Measurements from ENCODE around the gene SEC23IP. TPM values are rescaled to one million over a fixed set of nuclear protein-coding genes. Genes with fewer than 3 reads are reported as not detected.
"Not testable (repeated sequence)": the region's sequence is repeated elsewhere in the genome, so short reads cannot be mapped to it uniquely, and the experiment has no call there.

The SEC23IP gene
- total RNA-seq, 1 donor from 2014 or later: 86.2 TPM

DNA sequence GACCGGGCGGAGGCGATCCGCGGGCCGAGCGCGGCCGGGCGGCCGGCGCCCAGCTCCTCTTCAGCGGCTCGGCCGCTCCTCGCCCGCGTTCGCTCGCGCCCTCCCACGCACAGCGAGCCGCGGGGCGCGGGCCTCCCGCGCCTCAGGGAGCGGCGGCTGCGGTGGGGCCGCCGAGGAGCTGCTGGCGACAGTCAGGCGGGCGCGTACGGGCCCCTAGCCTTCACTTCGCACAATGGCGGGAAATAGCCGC is 20.0 kb upstream of the SEC23IP start, which contains the start of gene MCMBP:
Gene MCMBP, minus strand, starts transcription at position 234 of the 250 bp plus-strand sequence. CDS start 259 bp downstream, outside the sequence.
- Mint-ChIP-seq H3K4me1 (peaks cover 39% of the 10 kb centered on the region), H3K4me3 (peak within 1 kb of the TSS; percentile 96), H3K27ac (ENCODE audit: unreplicated experiment) (peak within 1 kb of the TSS; percentile 97), H3K9me3 (no peaks in the 10 kb centered on the region), H3K27me3 (ENCODE audit: low read depth) (no peaks in the 10 kb centered on the region), H3K36me3 (ENCODE audit: low read depth) (no peaks in the 10 kb centered on the region)
- TF ChIP-seq, protein P1, sequence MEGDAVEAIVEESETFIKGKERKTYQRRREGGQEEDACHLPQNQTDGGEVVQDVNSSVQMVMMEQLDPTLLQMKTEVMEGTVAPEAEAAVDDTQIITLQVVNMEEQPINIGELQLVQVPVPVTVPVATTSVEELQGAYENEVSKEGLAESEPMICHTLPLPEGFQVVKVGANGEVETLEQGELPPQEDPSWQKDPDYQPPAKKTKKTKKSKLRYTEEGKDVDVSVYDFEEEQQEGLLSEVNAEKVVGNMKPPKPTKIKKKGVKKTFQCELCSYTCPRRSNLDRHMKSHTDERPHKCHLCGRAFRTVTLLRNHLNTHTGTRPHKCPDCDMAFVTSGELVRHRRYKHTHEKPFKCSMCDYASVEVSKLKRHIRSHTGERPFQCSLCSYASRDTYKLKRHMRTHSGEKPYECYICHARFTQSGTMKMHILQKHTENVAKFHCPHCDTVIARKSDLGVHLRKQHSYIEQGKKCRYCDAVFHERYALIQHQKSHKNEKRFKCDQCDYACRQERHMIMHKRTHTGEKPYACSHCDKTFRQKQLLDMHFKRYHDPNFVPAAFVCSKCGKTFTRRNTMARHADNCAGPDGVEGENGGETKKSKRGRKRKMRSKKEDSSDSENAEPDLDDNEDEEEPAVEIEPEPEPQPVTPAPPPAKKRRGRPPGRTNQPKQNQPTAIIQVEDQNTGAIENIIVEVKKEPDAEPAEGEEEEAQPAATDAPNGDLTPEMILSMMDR (conservative IDR thresholded peaks at IDR 0.05): no peak
- no peak for DNase-seq (ENCODE audit: low read depth, low spot score)

DNA sequence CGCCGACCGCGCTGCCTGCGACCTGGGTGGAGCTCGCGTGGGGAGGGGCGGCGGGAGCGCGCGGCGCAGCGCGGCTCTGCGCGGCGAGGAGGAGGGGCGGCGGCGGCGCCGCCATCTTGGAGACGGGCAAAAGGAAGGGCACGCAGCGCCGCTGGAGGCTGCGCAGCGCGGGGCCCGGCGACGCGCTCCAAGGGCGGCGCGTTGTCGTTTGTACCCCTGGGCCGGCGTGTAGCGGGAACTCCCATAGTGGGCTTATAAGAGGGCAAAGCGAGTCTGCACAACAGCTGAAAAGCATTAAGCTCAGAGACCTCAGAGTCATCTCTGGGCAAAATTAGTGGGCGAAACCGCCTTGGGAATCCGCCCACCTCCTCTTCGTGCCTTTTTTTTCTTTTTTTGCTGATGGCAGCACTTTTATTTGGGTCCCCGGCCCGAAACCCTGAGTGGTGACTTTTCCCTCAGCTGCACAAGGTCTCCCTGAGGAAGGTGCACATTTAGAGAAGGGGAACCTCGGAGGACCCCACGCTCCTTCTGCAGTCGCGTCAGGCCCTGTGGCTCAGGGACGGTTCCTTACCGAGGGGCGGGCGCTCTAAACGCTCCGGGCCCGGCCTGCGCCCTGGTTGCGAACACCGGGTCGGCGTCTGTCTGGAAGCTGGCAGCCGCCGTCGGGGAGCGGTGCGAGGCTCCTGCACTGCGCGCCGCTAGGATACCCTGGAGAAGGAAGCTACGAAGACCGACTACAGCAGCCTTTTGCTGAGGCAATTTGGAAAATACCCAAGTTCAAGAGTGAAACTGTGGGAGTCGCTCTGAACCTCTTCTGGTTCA is 19.5 kb upstream of the SEC23IP start:
- H3K27me3 Mint-ChIP-seq (ENCODE audit: low read depth): no peaks in the 10 kb centered on the region
- TF ChIP-seq, protein P1 (conservative IDR thresholded peaks at IDR 0.05): no peak
- no peaks in the 10 kb centered on the region for H3K9me3 Mint-ChIP-seq
- H3K36me3 Mint-ChIP-seq (ENCODE audit: low read depth): no peaks in the 10 kb centered on the region
- peak overlapping the region; percentile 57 for H3K27ac Mint-ChIP-seq (ENCODE audit: unreplicated experiment)
- DNase-seq (ENCODE audit: low read depth, low spot score): peak; percentile 80
- H3K4me3 Mint-ChIP-seq: peak overlapping the region; percentile 91
- H3K4me1 Mint-ChIP-seq: peaks cover 37% of the 10 kb centered on the region

GRCh38 chr10:119878524-119878923 is 14.0 kb upstream of the SEC23IP start:
- H3K4me1 Mint-ChIP-seq: peaks cover 9% of the 10 kb centered on the region
- TF ChIP-seq, protein P1 (conservative IDR thresholded peaks at IDR 0.05): no peak
- no peak overlapping the region for H3K27ac Mint-ChIP-seq (ENCODE audit: unreplicated experiment)
- no peak for DNase-seq (ENCODE audit: low read depth, low spot score)
- no peaks in the 10 kb centered on the region for H3K9me3 Mint-ChIP-seq
- H3K27me3 Mint-ChIP-seq (ENCODE audit: low read depth): no peaks in the 10 kb centered on the region
- no peaks in the 10 kb centered on the region for H3K36me3 Mint-ChIP-seq (ENCODE audit: low read depth)
- H3K4me3 Mint-ChIP-seq: no peak overlapping the region

GRCh38 chr10:119883901-119884611 is 8.5 kb upstream of the SEC23IP start:
- not testable (repeated sequence) for H3K4me3 Mint-ChIP-seq; DNase-seq (ENCODE audit: low read depth, low spot score); H3K4me1 Mint-ChIP-seq; H3K9me3 Mint-ChIP-seq; H3K36me3 Mint-ChIP-seq (ENCODE audit: low read depth); H3K27me3 Mint-ChIP-seq (ENCODE audit: low read depth); H3K27ac Mint-ChIP-seq (ENCODE audit: unreplicated experiment)

DNA sequence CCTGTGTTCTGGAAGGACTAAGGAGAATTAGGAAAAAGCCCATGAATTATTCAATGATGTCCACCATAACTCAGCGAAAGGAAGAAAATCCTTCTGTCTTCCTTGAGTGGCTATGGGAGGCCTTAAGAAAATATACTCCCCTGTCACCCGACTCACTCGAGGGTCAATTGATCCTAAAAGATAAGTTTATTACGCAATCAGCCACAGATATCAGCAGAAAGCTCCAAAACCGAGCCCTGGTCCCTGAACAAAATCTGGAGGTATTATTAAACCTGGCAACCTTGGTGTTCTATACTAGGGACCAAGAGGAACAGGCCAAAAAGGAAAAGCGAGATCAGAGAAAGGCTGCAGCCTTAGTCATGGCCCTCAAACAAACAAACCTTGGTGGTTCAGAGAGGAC is 6.5 kb upstream of the SEC23IP start:
- not testable (repeated sequence) for DNase-seq (ENCODE audit: low read depth, low spot score); H3K27ac Mint-ChIP-seq (ENCODE audit: unreplicated experiment); H3K36me3 Mint-ChIP-seq (ENCODE audit: low read depth); H3K4me3 Mint-ChIP-seq; H3K9me3 Mint-ChIP-seq; H3K4me1 Mint-ChIP-seq; H3K27me3 Mint-ChIP-seq (ENCODE audit: low read depth)

GRCh38 chr10:119888715-119889114 is 3.8 kb upstream of the SEC23IP start:
- not testable (repeated sequence) for H3K27me3 Mint-ChIP-seq (ENCODE audit: low read depth); H3K27ac Mint-ChIP-seq (ENCODE audit: unreplicated experiment); H3K36me3 Mint-ChIP-seq (ENCODE audit: low read depth); H3K4me1 Mint-ChIP-seq; H3K9me3 Mint-ChIP-seq; DNase-seq (ENCODE audit: low read depth, low spot score)
- H3K4me3 Mint-ChIP-seq: peak overlapping the region; percentile 39

- not testable (repeated sequence) for H3K27me3 Mint-ChIP-seq (ENCODE audit: low read depth); H3K27ac Mint-ChIP-seq (ENCODE audit: unreplicated experiment); DNase-seq (ENCODE audit: low read depth, low spot score); H3K36me3 Mint-ChIP-seq (ENCODE audit: low read depth); H3K9me3 Mint-ChIP-seq
- Mint-ChIP-seq H3K4me1 (peaks cover 14% of the 10 kb centered on the region), H3K4me3 (peak overlapping the region; percentile 39)
Measured at GRCh38 chr10:119889201-119889600, 3.3 kb upstream of the SEC23IP start.

DNA sequence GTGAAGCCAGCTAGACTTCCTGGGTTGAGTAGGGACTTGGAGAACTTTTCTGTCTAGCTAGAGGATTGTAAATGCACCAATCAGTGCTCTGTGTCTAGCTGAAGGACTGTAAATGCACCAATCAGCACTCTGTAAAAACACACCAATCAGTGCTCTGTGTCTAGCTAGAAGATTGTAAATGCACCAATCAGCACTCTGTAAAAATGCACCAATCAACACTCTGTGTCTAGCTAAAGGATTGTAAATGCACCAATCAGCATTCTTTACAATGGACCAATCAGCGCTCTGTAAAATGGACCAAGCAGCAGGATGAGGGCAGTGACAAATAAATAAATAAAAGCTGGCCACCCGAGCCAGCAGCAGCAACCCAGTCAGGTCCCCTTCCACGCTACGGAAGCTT is 2.2 kb upstream of the SEC23IP start:
- Mint-ChIP-seq H3K4me1 (peaks cover 22% of the 10 kb centered on the region), H3K4me3 (peak overlapping the region; percentile 66)
- not testable (repeated sequence) for H3K36me3 Mint-ChIP-seq (ENCODE audit: low read depth); DNase-seq (ENCODE audit: low read depth, low spot score); H3K9me3 Mint-ChIP-seq; H3K27me3 Mint-ChIP-seq (ENCODE audit: low read depth); H3K27ac Mint-ChIP-seq (ENCODE audit: unreplicated experiment)

DNA sequence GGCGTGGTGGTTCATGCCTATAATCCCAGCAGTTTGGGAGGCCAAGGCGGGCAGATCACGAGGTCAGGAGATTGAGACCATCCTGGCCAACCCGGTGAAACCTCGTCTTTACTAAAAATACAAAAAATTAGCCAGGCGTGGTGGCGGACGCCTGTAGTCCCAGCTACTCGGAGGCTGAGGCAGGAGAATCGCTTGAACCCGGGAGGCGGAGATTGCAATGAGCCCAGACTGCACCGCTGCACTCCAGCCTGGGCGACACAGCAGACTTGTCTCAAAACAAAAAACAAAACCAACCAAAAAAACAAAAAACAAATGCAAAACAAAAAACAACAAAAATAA is 712 bp upstream of the SEC23IP start:
- not testable (repeated sequence) for H3K27ac Mint-ChIP-seq (ENCODE audit: unreplicated experiment); H3K36me3 Mint-ChIP-seq (ENCODE audit: low read depth); DNase-seq (ENCODE audit: low read depth, low spot score); H3K9me3 Mint-ChIP-seq; H3K27me3 Mint-ChIP-seq (ENCODE audit: low read depth)
- Mint-ChIP-seq H3K4me1 (peaks cover 35% of the 10 kb centered on the region), H3K4me3 (peak overlapping the region; percentile 99)
